Tibial artery (tissue), 4 donors: ENCODE measurements around the gene SYT8.

ENCODE experiments used
- DNase-seq, 2 donors: peaks; one replicate each; pipeline ENCODE4 v3.0.0-alpha.2; 2019
- H3K27ac ChIP-seq, 2 donors: fragments of 200-600 bp; sonication (generic) in 1 of 2; 1 replicate in 1 of 2; 2 replicates in 1 of 2; pipeline ENCODE4 v1.5.1; 2018 to 2019; ENCODE audit warnings: mild to moderate bottlenecking in 1 of 2
- H3K27me3 ChIP-seq, 2 donors: fragments of 200-600 bp; sonication (generic) in 1 of 2; one replicate each; pipeline versions ENCODE4 v1.5.1 to v1.6.0; 2016 to 2019
- H3K36me3 ChIP-seq, 3 donors: fragments of 200-600 bp; sonication (generic) in 2 of 3; one replicate each; pipeline ENCODE4 v1.5.1; 2016 to 2019; ENCODE audit warnings: mild to moderate bottlenecking in 2 of 3
- H3K4me1 ChIP-seq, 4 donors: fragments of 200-600 bp; sonication (generic) in 2 of 4; 1 replicate in 3 of 4; 2 replicates in 1 of 4; pipeline ENCODE4 v1.5.1; 2016 to 2019
- H3K4me3 ChIP-seq, 2 donors: fragments of 200-600 bp; sonication (generic) in 1 of 2; 1 replicate in 1 of 2; 2 replicates in 1 of 2; pipeline ENCODE4 v1.5.1; 2018 to 2019; ENCODE audit warnings: mild to moderate bottlenecking in 2 of 2
- H3K9me3 ChIP-seq, 3 donors: fragments of 200-600 bp; sonication (generic) in 1 of 3; one replicate each; pipeline ENCODE4 v1.5.1; 2016 to 2019
- intact Hi-C: fragments of 100-400 bp; cut with DNase I; formaldehyde crosslinking; loops from one replicate; pipeline ENCODE4 v1.15.0; 2023; ENCODE audit warnings: low total_unique reads
- TF ChIP-seq, protein P1 (sequence below), 2 experiments: fragments of 200-600 bp in 1 of 2; fragments of 450-650 bp in 1 of 2; IDR thresholded peaks; one replicate each; pipeline ENCODE4 v1.5.1; 2017 to 2019; ENCODE audit warnings: antibody characterized with exemption in 2 of 2, mild to moderate bottlenecking in 1 of 2, moderate library complexity in 1 of 2

SYT8 gene

DNA sequence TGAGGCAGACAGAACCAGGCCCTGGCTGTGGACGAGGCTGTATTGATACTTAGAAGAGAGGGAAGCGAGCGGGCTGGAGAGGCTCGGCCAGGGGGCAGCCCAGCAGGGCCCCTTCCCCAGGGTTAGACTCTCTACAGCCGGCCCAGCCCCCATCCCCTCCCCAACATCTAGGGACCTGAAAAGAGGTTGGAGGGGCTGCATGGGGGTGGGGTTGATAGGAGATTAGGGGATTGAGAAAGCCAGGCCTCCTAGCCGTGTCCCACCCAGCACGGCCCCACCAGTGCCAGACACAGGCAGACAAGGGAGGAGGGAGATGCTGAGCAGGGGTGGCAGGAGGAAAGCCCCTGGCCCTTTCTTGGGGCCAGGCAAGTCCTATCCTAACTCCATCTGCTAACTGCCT, 23.8 kb downstream of the SYT8 start:
- Histone ChIP-seq H3K9me3 (no peaks in the 10 kb centered on the region), H3K27me3 (no peaks in the 10 kb centered on the region), H3K27ac (no peak overlapping the region), H3K4me1 (peaks cover 0 to 11% (median 8%) of the 10 kb centered on the region in 4 donors), H3K4me3 (no peak overlapping the region), H3K36me3 (no peaks in the 10 kb centered on the region)
- intact Hi-C loops: no loop called here
- TF ChIP-seq, protein P1, sequence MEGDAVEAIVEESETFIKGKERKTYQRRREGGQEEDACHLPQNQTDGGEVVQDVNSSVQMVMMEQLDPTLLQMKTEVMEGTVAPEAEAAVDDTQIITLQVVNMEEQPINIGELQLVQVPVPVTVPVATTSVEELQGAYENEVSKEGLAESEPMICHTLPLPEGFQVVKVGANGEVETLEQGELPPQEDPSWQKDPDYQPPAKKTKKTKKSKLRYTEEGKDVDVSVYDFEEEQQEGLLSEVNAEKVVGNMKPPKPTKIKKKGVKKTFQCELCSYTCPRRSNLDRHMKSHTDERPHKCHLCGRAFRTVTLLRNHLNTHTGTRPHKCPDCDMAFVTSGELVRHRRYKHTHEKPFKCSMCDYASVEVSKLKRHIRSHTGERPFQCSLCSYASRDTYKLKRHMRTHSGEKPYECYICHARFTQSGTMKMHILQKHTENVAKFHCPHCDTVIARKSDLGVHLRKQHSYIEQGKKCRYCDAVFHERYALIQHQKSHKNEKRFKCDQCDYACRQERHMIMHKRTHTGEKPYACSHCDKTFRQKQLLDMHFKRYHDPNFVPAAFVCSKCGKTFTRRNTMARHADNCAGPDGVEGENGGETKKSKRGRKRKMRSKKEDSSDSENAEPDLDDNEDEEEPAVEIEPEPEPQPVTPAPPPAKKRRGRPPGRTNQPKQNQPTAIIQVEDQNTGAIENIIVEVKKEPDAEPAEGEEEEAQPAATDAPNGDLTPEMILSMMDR (IDR thresholded peaks at IDR 0.05): no peak
- DNase-seq: no peak

DNA sequence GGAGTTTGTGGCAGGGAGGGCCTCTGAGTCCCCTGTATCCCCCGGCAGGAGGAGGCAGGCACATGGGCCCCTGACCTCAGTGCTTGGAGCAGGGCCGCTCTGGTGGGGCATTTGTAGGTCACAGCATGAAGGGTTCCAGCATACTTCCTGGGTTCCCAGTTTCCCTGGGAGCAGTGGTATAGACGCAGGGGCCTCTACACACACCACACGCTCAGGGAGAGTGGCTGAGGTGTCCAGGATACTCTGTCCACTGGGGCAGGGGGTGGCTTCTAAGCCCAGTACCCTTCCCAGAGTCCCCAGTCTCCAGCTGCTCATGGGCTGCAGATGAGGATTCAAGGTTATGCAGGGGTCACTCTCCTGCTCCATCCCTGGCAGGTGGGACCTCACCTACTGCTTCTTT, 24.2 kb downstream of the SYT8 start:
- Histone ChIP-seq H3K27ac (no peak overlapping the region), H3K9me3 (no peaks in the 10 kb centered on the region), H3K36me3 (no peaks in the 10 kb centered on the region), H3K27me3 (no peaks in the 10 kb centered on the region), H3K4me1 (peaks cover 0 to 16% (median 13%) of the 10 kb centered on the region in 4 donors), H3K4me3 (no peak overlapping the region)
- intact Hi-C loops: no loop called here
- no peak for DNase-seq
- TF ChIP-seq, protein P1 (IDR thresholded peaks at IDR 0.05): no peak

DNA sequence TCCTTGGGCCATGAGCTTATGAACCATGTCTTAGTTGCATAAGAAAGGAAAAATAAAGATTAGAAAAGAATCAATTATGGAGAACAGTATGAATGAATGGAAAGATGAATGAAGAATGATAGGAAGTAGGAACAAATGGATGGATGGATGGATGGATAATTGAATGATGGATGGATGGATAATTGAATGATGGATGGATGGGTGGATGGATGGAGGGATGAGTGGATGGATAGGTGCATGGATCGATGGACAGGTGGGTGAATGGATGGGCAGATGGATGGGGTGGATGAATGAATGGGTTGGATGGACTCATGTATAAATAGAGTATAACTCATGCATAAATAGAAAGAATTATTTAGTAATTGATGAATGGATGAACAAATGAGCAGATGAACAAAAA, 25.3 kb downstream of the SYT8 start:
- H3K27me3 ChIP-seq: no peaks in the 10 kb centered on the region
- no peaks in the 10 kb centered on the region for H3K9me3 ChIP-seq
- no peak overlapping the region for H3K27ac ChIP-seq
- H3K4me3 ChIP-seq: no peak overlapping the region
- DNase-seq: no peak
- intact Hi-C loops: no loop called here
- TF ChIP-seq, protein P1 (IDR thresholded peaks at IDR 0.05): no peak
- H3K4me1 ChIP-seq: peaks cover 0 to 27% (median 24%) of the 10 kb centered on the region in 4 donors
- H3K36me3 ChIP-seq: no peaks in the 10 kb centered on the region

DNA sequence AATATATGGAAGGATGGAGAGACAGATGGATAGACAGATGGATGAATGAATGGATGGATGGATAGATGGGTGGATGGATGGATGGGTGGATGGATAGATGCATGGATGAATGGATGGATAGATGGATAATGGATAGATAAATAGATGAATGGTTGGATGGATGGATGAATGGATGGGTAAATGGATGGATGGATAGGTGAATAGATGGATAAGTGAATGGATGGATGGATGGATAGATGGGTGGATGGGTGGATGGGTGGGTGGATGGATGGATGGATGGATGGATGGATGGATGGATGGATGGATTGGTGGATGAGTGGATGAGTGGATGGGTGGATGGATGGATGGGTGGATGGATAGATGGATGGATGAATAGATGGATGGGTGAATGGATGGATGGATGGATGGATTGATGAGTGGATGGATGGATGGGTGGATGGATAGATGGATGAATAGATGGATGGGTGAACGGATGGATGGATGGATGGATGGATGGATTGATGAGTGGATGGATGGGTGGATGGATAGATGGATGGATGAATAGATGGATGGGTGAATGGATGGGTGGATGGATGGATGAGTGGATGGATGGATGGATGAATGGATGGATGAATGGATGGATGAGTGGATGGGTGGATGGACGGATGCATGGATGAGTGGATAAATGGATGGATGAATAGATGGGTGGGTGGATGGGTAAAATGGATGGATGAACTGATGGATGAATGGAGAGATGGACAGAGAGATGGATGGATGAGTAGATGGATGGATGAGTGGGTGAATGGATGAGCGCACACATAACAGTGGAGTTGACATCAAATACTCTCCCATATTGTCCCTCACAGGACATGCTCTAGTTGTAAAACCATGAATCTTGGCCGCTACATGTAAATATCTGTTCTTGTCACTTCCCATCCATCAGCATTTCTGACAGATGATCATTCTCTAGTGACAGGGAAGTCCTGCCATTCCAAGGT, 26.9 kb downstream of the SYT8 start:
- TF ChIP-seq, protein P1 (IDR thresholded peaks at IDR 0.05): no peak
- Histone ChIP-seq H3K27me3 (no peaks in the 10 kb centered on the region), H3K4me3 (no peak overlapping the region), H3K27ac (peak overlapping the region in 1 of 2 donors; percentile 94), H3K36me3 (no peaks in the 10 kb centered on the region), H3K4me1 (peaks cover 0 to 40% (median 35%) of the 10 kb centered on the region in 4 donors), H3K9me3 (no peaks in the 10 kb centered on the region)
- no peak for DNase-seq
- intact Hi-C loops: no loop called here

DNA sequence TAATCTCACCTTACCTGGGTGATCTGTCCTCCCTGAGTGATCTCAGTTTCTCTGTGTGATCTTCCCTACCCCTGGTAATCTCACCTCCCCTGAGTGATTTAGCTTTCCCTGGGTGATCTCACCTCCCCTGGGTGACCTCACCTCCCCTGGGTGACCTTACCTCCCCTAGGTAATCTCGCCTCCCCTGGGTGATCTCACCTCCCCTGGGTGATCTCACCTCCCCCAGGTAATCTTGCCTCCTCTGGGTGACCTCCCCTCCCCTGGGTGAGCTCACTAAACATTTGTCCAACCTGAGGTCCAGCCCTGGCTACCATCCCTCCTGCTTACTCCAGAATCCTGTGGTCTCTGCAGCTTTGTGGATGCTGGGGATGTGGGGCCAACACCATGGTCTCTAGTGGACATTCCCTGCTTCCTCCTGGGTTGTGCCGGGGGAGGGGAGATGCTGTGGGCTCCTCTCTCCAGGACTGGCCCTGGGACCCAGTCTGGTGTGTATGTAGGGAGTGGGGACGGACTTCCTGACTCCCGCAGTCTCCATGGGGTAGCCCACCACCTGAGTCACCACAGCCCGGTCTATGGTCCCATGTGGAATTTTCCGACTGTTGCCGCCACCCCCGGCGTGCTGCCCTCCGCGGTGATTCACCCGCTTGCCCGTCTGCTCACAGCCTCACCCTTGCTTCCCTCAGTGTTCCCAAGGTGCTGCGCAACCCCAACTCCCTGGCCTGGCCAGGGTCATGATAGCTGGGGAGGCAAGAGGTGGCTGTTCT, 28.0 kb downstream of the SYT8 start:
- H3K4me3 ChIP-seq: no peak overlapping the region
- no peak for DNase-seq
- H3K4me1 ChIP-seq: peaks cover 0 to 49% (median 36%) of the 10 kb centered on the region in 4 donors
- intact Hi-C loops: no loop called here
- peak overlapping the region; percentile 94 to 95 for H3K27ac ChIP-seq
- no peaks in the 10 kb centered on the region for H3K27me3 ChIP-seq
- TF ChIP-seq, protein P1 (IDR thresholded peaks at IDR 0.05): no peak
- H3K36me3 ChIP-seq: no peaks in the 10 kb centered on the region
- no peaks in the 10 kb centered on the region for H3K9me3 ChIP-seq
